ENCODE results near the gene KIAA0232.

DNA sequence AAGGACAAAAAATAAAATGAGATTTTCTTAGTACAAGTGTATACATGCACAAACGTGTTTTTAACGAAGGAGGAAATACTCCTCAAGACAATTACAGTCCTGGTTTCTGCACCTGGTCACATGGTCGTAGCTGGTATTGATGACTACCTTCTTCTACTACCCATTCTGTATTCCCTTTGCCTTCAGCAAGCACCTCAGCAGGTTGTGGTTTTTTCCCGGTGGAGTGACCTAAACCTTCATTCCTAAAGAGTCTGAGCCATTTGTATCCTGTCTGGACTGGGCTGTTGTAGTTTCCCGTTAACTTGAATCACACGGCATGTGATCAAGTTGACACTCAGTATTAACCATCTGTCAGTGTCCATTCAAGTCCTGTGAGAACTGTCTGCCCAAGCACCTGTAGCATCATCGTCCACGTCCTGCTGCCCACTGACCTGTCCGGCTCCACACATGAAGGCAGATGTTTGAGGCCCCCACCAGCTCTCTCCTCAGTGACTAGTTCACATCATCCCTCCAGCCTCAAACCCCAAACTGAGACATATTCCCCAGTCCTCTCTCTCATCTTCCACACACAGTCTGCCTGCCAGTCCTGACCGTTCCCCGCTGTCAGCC is 96.0 kb downstream of the KIAA0232 start:
- no peak for TF ChIP-seq EZH2 (IDR thresholded peaks at IDR 0.05)
- no peak for TF ChIP-seq POLR2AphosphoS5 (IDR thresholded peaks at IDR 0.05; ENCODE audit: borderline replicate concordance, low read depth, low read length)
- TF ChIP-seq FOXP2 (optimal IDR thresholded peaks at IDR 0.05; ENCODE audit: control extremely low read depth, extremely low read length, insufficient read depth) = no peak
